H1 (cell line): ENCODE results near the gene NEDD9. TPM values are rescaled to one million over a fixed set of nuclear protein-coding genes. Genes with fewer than 3 reads are reported as not detected.

Experiments used
- CTCF ChIA-PET: fragments of 300-600 bp; sonication (Branson Sonifier 250); formaldehyde crosslinking; loops from one replicate; lab custom pipeline; 2021; ENCODE audit not compliant: partially characterized antibody; lab: Charles Lee
- POLR2A ChIA-PET: fragments of 300-600 bp; sonication (Branson Sonifier 250); formaldehyde crosslinking; loops from one replicate; lab custom pipeline; 2021; ENCODE audit warnings: inconsistent platforms; ENCODE audit not compliant: partially characterized antibody; lab: Charles Lee
- DNase-seq, 2 experiments: peaks; one replicate each; pipeline versions ENCODE4 v3.0.0 to v3.0.0-alpha.2; 2010 to 2022; ENCODE audit warnings: low spot score in 2 of 2, low read depth in 1 of 2, mixed read lengths in 1 of 2
- FAIRE-seq: peaks from 2 replicates; lab custom pipeline; 2011; peaks lifted over from hg19 to GRCh38; lab: Jason Lieb, UNC
- H2AFZ ChIP-seq: 2 replicates; pipeline ENCODE4 v1.8.1; 2012; ENCODE audit warnings: low read length, inconsistent platforms
- H2AK5ac ChIP-seq: 2 replicates; pipeline ENCODE4 v1.6.1; 2013; ENCODE audit warnings: low read depth, low read length
- H2BK120ac ChIP-seq: replicated peaks from 2 replicates; pipeline ENCODE3; 2013; ENCODE audit warnings: low read depth, low read length, inconsistent platforms
- H2BK12ac ChIP-seq: 2 replicates; pipeline ENCODE4 v1.6.1; 2013; ENCODE audit warnings: low read depth, low read length
- H2BK15ac ChIP-seq: 2 replicates; pipeline ENCODE4 v1.6.1; 2013; ENCODE audit warnings: low read length
- H2BK20ac ChIP-seq: 2 replicates; pipeline ENCODE4 v1.6.1; 2013; ENCODE audit warnings: low read length
- H2BK5ac ChIP-seq: 2 replicates; pipeline ENCODE4 v1.6.1; 2013; ENCODE audit warnings: low read depth, low read length
- H3K14ac ChIP-seq: 2 replicates; pipeline ENCODE4 v1.6.1; 2013; ENCODE audit warnings: inconsistent platforms; ENCODE audit not compliant: insufficient read length
- H3K18ac ChIP-seq: 2 replicates; pipeline ENCODE4 v1.6.1; 2013; ENCODE audit warnings: low read length; ENCODE audit errors: extremely low read depth
- H3K23ac ChIP-seq: 2 replicates; pipeline ENCODE4 v1.6.1; 2013; ENCODE audit warnings: inconsistent platforms; ENCODE audit not compliant: insufficient read length
- H3K23me2 ChIP-seq: 2 replicates; pipeline ENCODE4 v1.6.1; 2013; ENCODE audit warnings: low read depth, low read length
- H3K27ac ChIP-seq: 2 replicates; pipeline ENCODE4 v1.6.1; 2011; ENCODE audit warnings: low read depth, low read length, inconsistent platforms
- H3K27me3 ChIP-seq, 4 experiments: replicated peaks in 1 of 4; 1 replicate in 1 of 4; 2 replicates in 3 of 4; pipeline versions ENCODE4 v1.6.1 to v1.8.1; 2011 to 2013; ENCODE audit warnings: low read length in 3 of 4, mild to moderate bottlenecking in 3 of 4, inconsistent platforms in 2 of 4, mixed read lengths in 2 of 4, moderate library complexity in 1 of 4; ENCODE audit not compliant: control insufficient read depth in 3 of 4, insufficient read depth in 3 of 4; ENCODE audit errors: extremely low read depth in 1 of 4
- H3K36me3 ChIP-seq, 4 experiments: 2 replicates each; pipeline versions ENCODE4 v1.6.1 to v1.8.1; 2011 to 2013; ENCODE audit warnings: mild to moderate bottlenecking in 4 of 4, low read length in 3 of 4, moderate library complexity in 2 of 4, control low read depth in 1 of 4, inconsistent platforms in 1 of 4; ENCODE audit not compliant: insufficient read depth in 4 of 4, control insufficient read depth in 2 of 4
- H3K4ac ChIP-seq: replicated peaks from 2 replicates; pipeline ENCODE3; 2013; ENCODE audit warnings: low read length, low read depth, mixed read lengths, inconsistent platforms; ENCODE audit not compliant: insufficient read length
- H3K4me1 ChIP-seq, 4 experiments: replicated peaks in 1 of 4; 1 replicate in 1 of 4; 2 replicates in 3 of 4; pipeline versions ENCODE4 v1.6.1 to v1.8.1; 2011 to 2013; ENCODE audit warnings: low read length in 3 of 4, inconsistent platforms in 2 of 4, mixed read lengths in 1 of 4; ENCODE audit not compliant: insufficient read depth in 4 of 4, control insufficient read depth in 3 of 4
- H3K4me2 ChIP-seq, 2 experiments: 2 replicates each; pipeline versions ENCODE4 v1.6.1 to v1.8.1; 2011 to 2013; ENCODE audit warnings: low read depth in 2 of 2, low read length in 2 of 2, control low read depth in 1 of 2, inconsistent platforms in 1 of 2, mild to moderate bottlenecking in 1 of 2; ENCODE audit not compliant: insufficient read depth in 1 of 2
- H3K4me3 ChIP-seq, 4 experiments: fragments of 200-600, 300-600 bp in 1 of 4; sonication (generic), shearing (Covaris generic), sonication (Bioruptor Twin) in 1 of 4; 2 replicates each; pipeline versions ENCODE4 v1.5.1 to v1.8.1; 2011 to 2016; ENCODE audit warnings: low read length in 4 of 4, low read depth in 3 of 4, control low read depth in 2 of 4, inconsistent platforms in 2 of 4, mild to moderate bottlenecking in 2 of 4, mixed read lengths in 1 of 4, moderate library complexity in 1 of 4; ENCODE audit not compliant: insufficient read depth in 2 of 4; ENCODE audit errors: extremely low read depth in 1 of 4
- H3K56ac ChIP-seq: replicated peaks from 2 replicates; pipeline ENCODE3; 2013; ENCODE audit warnings: low read depth, mild to moderate bottlenecking, mixed read lengths, low read length, inconsistent platforms; ENCODE audit not compliant: insufficient read length
- H3K79me1 ChIP-seq: 2 replicates; pipeline ENCODE4 v1.6.1; 2013; ENCODE audit warnings: low read depth, low read length, control low read depth
- H3K79me2 ChIP-seq, 2 experiments: 2 replicates each; pipeline versions ENCODE4 v1.6.1 to v1.8.1; 2012 to 2013; ENCODE audit warnings: low read length in 2 of 2, mild to moderate bottlenecking in 2 of 2, inconsistent platforms in 1 of 2; ENCODE audit not compliant: insufficient read depth in 2 of 2, control insufficient read depth in 1 of 2
- H3K9ac ChIP-seq, 4 experiments: replicated peaks in 1 of 4; 1 replicate in 1 of 4; 2 replicates in 3 of 4; pipeline versions ENCODE4 v1.6.1 to v1.8.1; 2011 to 2013; ENCODE audit warnings: low read depth in 3 of 4, low read length in 3 of 4, control low read depth in 2 of 4, mild to moderate bottlenecking in 2 of 4, moderate library complexity in 2 of 4, inconsistent platforms in 1 of 4; ENCODE audit errors: extremely low read depth in 1 of 4
- H3K9me3 ChIP-seq, 2 experiments: 2 replicates each; pipeline versions ENCODE4 v1.6.1 to v1.8.1; 2012 to 2013; ENCODE audit warnings: mild to moderate bottlenecking in 2 of 2, moderate library complexity in 2 of 2, control low read depth in 1 of 2, inconsistent platforms in 1 of 2, low read depth in 1 of 2, low read length in 1 of 2, mixed read lengths in 1 of 2; ENCODE audit not compliant: insufficient read depth in 2 of 2
- H4K20me1 ChIP-seq, 2 experiments: replicated peaks in 1 of 2; 2 replicates each; pipeline versions ENCODE3 to v1.8.1; 2011 to 2013; ENCODE audit warnings: inconsistent platforms in 2 of 2, low read length in 2 of 2, mild to moderate bottlenecking in 1 of 2; ENCODE audit not compliant: insufficient read depth in 2 of 2, control insufficient read depth in 1 of 2
- H4K5ac ChIP-seq: 2 replicates; pipeline ENCODE4 v1.6.1; 2013; ENCODE audit warnings: low read length, low read depth, mixed read lengths, inconsistent platforms; ENCODE audit not compliant: insufficient read length
- H4K8ac ChIP-seq: 2 replicates; pipeline ENCODE4 v1.8.0; 2013; ENCODE audit warnings: mild to moderate bottlenecking, moderate library complexity, low read length, inconsistent platforms; ENCODE audit not compliant: insufficient read depth; ENCODE audit errors: extremely low read depth
- H4K91ac ChIP-seq: replicated peaks from 2 replicates; pipeline ENCODE3; 2013; ENCODE audit warnings: low read length, mixed read lengths, inconsistent platforms; ENCODE audit not compliant: insufficient read length
- CEBPB ChIP-seq: IDR thresholded peaks from 2 replicates; pipeline ENCODE4 v1.6.1; 2012; ENCODE audit warnings: low read depth, low read length
- CREB1 ChIP-seq: IDR thresholded peaks from 2 replicates; pipeline ENCODE4 v1.6.1; 2012; ENCODE audit warnings: inconsistent platforms
- CTBP2 ChIP-seq: IDR thresholded peaks from 2 replicates; pipeline ENCODE4 v1.7.0; 2011; ENCODE audit warnings: borderline replicate concordance, mild to moderate bottlenecking, moderate library complexity, mixed read lengths, low read length; ENCODE audit not compliant: insufficient read depth, insufficient read length
- GABPA ChIP-seq: IDR thresholded peaks from 2 replicates; pipeline ENCODE4 v1.6.1; 2011; ENCODE audit warnings: mild to moderate bottlenecking, low read length, moderate library complexity, borderline replicate concordance; ENCODE audit not compliant: insufficient read depth
- RBBP5 ChIP-seq: IDR thresholded peaks from 2 replicates; pipeline ENCODE4 v1.7.1; 2012; ENCODE audit warnings: low read depth, mild to moderate bottlenecking, inconsistent platforms, low read length, moderate library complexity, borderline replicate concordance
- RXRA ChIP-seq: IDR thresholded peaks from 2 replicates; pipeline ENCODE4 v1.6.1; 2011; ENCODE audit warnings: low read depth, mild to moderate bottlenecking, low read length, moderate library complexity; ENCODE audit not compliant: insufficient read depth
- SAP30 ChIP-seq: fragments of 300-600 bp; sonication (generic); IDR thresholded peaks from 2 replicates; pipeline ENCODE4 v1.7.1; 2012; ENCODE audit warnings: low read length, moderate library complexity, mild to moderate bottlenecking, inconsistent platforms; ENCODE audit not compliant: insufficient read depth, insufficient replicate concordance
- SP4 ChIP-seq: IDR thresholded peaks from 2 replicates; pipeline ENCODE4 v1.6.1; 2012; ENCODE audit warnings: low read length, inconsistent platforms
- TCF12 ChIP-seq: IDR thresholded peaks from 2 replicates; pipeline ENCODE4 v1.6.1; 2011; ENCODE audit warnings: low read depth, mild to moderate bottlenecking, low read length
- polyA plus RNA-seq, 7 experiments: library from polyadenylated mRNA; depleted of rRNA in 3 of 7; stranded (reverse) in 5 of 7; unstranded in 2 of 7; fragments of >200 nt in 5 of 7; fragments of 200-250 nt in 2 of 7; gene quantifications; 1 replicate in 5 of 7; 2 replicates in 1 of 7; 4 replicates in 1 of 7; pipeline versions ENCODE4 v1.2.1 to v1.2.3, GENCODE V29; 2011 to 2013; ENCODE audit warnings: missing spikeins in 2 of 7, mixed read lengths in 2 of 7
- total RNA-seq: library from RNA; stranded (reverse); fragmentation: NEBNext Ultra II Directional; extraction: Animal tissue kit (Norgen Biotek cat#: 25700); gene quantifications from 2 replicates; pipeline ENCODE4 v1.2.1, GENCODE V29; 2021
- TF ChIP-seq, protein P1 (sequence below): IDR thresholded peaks from 2 replicates; pipeline ENCODE4 v1.6.1; 2012; ENCODE audit warnings: inconsistent platforms
- TF ChIP-seq, protein P2 (sequence below): IDR thresholded peaks from 2 replicates; pipeline ENCODE4 v1.6.1; 2012; ENCODE audit warnings: low read length, inconsistent platforms

NEDD9 gene
- total and polyA plus RNA-seq, 2 of the 8 experiments (the other 6 are each of a cell fraction or from before 2014, with no cell fraction given), result 3.6 to 12.0 TPM

DNA sequence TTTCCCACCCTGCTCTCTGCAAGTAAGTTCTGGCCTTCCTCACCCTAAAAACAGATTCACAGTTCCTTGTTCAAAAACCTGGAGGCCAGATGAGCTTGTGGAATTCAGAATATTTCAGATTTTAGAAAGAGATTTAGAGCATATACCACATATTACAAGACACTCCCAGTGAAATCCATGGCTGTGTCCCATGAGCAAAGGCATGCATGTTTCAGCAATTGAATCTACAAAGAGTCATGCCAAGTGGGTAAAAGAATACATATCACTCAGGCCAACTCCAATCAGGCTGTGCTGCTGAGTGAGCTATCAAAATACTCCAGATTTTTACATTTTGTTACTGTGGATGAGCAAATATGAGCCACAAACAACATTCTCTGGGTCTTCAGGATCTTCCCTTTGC, 10.2 kb upstream of the NEDD9 start:
- Histone ChIP-seq H2BK12ac (no peak overlapping the region), H3K4ac (no peak overlapping the region), H2BK15ac (no peak overlapping the region), H2BK20ac (no peak overlapping the region), H3K14ac (no peak overlapping the region), H3K18ac (no peak overlapping the region), H4K5ac (no peak overlapping the region)
- CTCF ChIA-PET, result interaction anchor here (0.6 to 3.4 kb wide), 35 partner anchors 9 to 258 kb away, joined by 3 to 27 read pairs (median 5); partner anchors contain the start of gene NEDD9
- no peak for DNase-seq
- TF ChIP-seq GABPA (no peak), CTBP2 (no peak), TCF12 (no peak), CREB1 (no peak), CEBPB (no peak), SP4 (no peak), RXRA (no peak), RBBP5 (no peak), SAP30 (no peak)
- TF ChIP-seq, protein P1, sequence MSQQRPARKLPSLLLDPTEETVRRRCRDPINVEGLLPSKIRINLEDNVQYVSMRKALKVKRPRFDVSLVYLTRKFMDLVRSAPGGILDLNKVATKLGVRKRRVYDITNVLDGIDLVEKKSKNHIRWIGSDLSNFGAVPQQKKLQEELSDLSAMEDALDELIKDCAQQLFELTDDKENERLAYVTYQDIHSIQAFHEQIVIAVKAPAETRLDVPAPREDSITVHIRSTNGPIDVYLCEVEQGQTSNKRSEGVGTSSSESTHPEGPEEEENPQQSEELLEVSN, result no peak
- TF ChIP-seq, protein P2, sequence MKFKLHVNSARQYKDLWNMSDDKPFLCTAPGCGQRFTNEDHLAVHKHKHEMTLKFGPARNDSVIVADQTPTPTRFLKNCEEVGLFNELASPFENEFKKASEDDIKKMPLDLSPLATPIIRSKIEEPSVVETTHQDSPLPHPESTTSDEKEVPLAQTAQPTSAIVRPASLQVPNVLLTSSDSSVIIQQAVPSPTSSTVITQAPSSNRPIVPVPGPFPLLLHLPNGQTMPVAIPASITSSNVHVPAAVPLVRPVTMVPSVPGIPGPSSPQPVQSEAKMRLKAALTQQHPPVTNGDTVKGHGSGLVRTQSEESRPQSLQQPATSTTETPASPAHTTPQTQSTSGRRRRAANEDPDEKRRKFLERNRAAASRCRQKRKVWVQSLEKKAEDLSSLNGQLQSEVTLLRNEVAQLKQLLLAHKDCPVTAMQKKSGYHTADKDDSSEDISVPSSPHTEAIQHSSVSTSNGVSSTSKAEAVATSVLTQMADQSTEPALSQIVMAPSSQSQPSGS, result no peak
- TF ChIP-seq, all 59 proteins: peak for 0
- no peak overlapping the region for H2BK5ac ChIP-seq
- no peak overlapping the region for H3K23ac ChIP-seq
- H2AK5ac ChIP-seq, result no peak overlapping the region
- H2BK120ac ChIP-seq, result no peak overlapping the region
- peaks cover 0 to 3% (median 1%) of the 10 kb centered on the region in 4 experiments; a peak in 4 of 7 replicates for H3K4me1 ChIP-seq
- no peaks in the 10 kb centered on the region for H3K23me2 ChIP-seq
- no peaks in the 10 kb centered on the region for H4K20me1 ChIP-seq
- no peak overlapping the region for H4K91ac ChIP-seq
- H3K56ac ChIP-seq, result no peak overlapping the region
- no peak overlapping the region for H3K4me2 ChIP-seq
- no peaks in the 10 kb centered on the region for H3K9me3 ChIP-seq
- FAIRE-seq, result no peak
- no peak overlapping the region for H4K8ac ChIP-seq
- H3K9ac ChIP-seq, result no peak overlapping the region
- no peak overlapping the region for H2AFZ ChIP-seq
- H3K27ac ChIP-seq, result no peak overlapping the region
- H3K79me1 ChIP-seq, result no peaks in the 10 kb centered on the region
- no peaks in the 10 kb centered on the region for H3K36me3 ChIP-seq
- no peaks in the 10 kb centered on the region for H3K79me2 ChIP-seq
- H3K4me3 ChIP-seq, result no peak overlapping the region
- H3K27me3 ChIP-seq, result peaks cover 0 to 7% (median 5%) of the 10 kb centered on the region in 4 experiments; a peak in 4 of 7 replicates
- POLR2A ChIA-PET, result interaction anchor here (1.6 kb wide), 1 partner anchor 10 kb away, joined by 6 read pairs; the partner anchor contains the start of gene NEDD9
